ENCODE measurements around the gene MUC6.

- TF ChIP-seq CTCF (IDR thresholded peaks at IDR 0.05; ENCODE audit: extremely low read depth in 1 of 2, insufficient read depth in 1 of 2, low read depth in 1 of 2, low read length in 2 of 2) (no peak), EZH2 (IDR thresholded peaks at IDR 0.05; ENCODE audit: borderline replicate concordance, low read depth, low read length, severe bottlenecking) (no peak)
These were observed 35.9 kb downstream of the MUC6 start for GRCh38 chr11:1000357-1001278.
